ENCODE results near the gene TNRC18.
A peak's percentile ranks its signal among the peaks of the same experiment; 100 is the strongest.
"Not testable (repeated sequence)": the region's sequence is repeated elsewhere in the genome, so short reads cannot be mapped to it uniquely, and the experiment has no call there.

The TNRC18 gene

DNA sequence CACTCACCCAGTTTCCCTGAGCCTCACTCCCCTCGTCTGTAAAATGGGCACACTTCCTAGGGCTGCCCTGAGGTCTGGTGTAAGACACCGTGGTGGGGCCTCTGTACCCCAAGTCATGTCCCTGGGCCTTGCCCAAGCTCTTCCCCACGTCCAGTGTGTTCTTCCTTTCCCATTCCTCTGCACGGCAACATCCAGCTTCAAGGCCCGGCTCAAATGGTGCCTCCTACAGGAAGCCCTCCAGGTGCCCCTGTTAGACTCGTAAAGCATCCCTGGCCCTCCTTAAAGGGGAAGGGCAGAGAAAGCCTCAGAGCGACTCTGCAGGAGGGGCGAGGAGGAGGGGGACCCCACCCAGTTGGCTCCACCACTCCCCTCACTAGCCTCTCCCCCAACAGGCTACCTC lies 132.3 kb downstream of the TNRC18 start:
- no peak for DNase-seq (ENCODE audit: low read depth)

GRCh38 chr7:5289355-5289754 lies 134.3 kb downstream of the TNRC18 start:
- DNase-seq (ENCODE audit: low read depth), result no peak

DNA sequence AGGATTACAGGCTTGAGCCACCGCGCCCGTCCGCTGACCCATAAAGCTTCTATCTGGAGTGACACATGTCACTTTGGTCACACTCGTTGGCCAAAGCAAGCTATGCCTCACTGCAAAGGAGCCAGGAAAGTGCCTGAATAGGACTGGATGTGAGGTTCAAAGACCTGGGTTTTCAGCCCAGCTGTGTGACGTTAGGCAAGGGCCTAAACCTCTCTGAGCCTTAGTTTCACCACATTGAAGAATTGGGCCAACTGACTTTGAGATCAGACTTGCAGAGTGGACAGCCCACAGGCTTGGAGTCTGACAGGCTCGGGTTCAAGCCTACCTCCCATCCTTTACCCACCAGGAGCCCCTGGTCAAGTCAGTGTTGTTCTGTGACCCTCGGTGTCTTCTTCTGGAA lies 135.1 kb downstream of the TNRC18 start:
- not testable (repeated sequence) for DNase-seq (ENCODE audit: low read depth)

- DNase-seq (ENCODE audit: low read depth), result no peak
Observed at GRCh38 chr7:5287802-5288201, 135.8 kb downstream of the TNRC18 start.

GRCh38 chr7:5287373-5287772 lies 136.3 kb downstream of the TNRC18 start:
- not testable (repeated sequence) for DNase-seq (ENCODE audit: low read depth)

DNA sequence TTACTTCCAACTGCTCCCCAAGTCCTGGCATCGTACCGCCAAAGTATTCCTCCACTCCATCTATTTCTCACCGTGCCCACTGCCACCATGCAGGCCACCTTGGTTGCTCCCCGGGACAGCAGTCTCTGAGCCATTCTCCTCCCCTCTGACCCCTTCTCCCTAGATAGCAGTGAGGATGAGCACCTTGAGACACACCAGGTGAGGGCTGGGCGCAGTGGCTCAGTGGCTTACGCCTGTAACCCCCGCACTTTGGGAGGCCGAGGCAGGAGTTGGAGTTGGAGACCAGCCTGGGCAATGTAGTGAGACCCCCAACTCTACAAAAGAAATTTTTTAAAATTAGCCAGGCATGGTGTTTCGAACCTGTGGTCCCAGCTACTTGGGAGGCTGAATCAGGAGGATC lies 136.7 kb downstream of the TNRC18 start:
- DNase-seq (ENCODE audit: low read depth), result no peak

DNA sequence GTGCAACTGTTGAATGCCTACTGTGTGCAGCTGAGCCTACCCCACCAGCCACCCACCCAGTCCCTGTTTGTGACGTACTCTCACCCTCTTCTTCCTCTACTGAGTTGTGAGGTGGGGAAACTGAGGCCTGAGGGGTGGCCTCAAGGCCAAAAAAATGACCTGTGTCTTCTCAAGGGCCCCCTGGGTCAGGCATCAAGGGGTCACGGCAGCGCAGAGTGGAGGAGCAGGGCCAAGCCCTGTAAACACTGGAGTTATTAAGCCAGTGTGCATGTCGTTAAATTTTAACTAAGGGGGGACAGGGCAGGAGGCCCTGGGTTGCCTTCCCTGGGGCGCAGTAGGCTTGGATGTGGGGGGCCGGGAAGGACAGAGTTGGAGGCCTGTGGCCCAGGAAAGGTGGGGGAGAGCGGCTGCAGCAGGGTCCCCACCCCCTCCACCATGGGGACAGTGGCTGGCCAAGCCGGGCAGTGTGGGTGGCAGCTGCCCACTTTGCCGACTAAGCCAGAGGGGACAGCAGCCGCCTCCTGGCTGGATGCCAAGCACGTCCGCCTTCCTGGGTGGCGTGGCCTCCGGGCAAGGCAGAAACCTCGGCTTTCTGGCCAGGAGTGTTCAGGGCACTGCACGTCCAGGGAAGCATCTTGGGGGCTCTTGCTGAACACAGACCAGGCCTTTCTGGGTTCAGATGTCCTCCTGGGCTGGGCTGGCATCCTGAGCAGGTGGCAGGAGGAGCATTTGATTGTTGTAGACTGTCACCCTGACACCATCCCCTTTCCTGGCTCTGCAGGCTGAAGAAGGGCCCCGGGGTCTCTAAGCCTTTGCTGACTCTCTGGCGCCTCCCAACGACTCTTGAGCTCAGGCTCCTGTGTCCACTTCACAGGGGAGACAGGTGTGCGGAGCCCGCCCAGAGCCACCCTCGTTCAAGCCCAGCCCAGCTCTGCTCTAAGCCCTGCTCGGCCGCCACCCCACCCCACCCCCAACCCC lies 139.0 kb downstream of the TNRC18 start:
- DNase-seq (ENCODE audit: low read depth), result no peak

DNA sequence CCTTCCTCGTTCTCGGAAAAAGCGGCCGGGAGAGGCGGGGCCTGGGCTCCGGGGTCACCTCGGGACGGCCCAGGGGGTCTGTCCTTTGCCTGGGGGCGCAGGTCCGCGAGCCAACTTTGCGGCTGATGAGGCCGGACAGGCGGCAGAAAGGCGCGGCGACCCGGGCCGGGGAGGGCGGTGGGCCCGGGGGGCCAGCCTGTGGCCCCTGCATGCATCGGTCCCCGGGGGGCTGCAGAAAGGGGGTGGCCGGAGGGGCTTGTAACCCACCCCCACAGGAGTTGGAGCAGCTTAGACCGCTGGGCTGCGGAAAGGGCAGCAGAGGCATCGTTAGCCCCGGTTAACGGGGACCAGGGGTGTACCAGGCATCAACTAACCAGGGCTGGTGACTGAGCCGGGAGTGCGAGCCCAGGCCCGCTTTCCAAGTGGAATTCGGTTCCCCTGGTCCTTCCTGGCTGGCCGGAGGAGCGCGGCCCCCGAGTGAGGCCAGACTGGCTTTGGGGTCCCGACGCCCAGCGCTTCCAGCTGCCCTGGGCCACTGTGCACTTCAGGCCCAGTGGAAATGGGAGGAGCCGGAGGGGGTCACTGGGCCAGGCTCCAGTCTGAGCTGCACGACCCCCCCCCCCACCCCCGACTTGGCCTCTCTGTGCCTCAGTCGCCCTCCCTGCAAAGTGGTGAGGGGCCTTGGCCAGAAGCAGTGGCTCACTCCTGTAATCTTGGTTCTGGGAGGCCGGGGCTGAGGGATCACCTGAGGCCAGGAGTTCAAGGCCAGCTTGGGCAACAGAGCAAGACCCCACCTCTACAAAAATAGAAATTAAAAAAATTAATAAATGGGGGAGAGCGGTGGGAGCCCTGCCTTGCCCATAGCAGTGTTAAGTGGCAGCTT lies 140.0 kb downstream of the TNRC18 start:
- DNase-seq (ENCODE audit: low read depth), result no peak

DNA sequence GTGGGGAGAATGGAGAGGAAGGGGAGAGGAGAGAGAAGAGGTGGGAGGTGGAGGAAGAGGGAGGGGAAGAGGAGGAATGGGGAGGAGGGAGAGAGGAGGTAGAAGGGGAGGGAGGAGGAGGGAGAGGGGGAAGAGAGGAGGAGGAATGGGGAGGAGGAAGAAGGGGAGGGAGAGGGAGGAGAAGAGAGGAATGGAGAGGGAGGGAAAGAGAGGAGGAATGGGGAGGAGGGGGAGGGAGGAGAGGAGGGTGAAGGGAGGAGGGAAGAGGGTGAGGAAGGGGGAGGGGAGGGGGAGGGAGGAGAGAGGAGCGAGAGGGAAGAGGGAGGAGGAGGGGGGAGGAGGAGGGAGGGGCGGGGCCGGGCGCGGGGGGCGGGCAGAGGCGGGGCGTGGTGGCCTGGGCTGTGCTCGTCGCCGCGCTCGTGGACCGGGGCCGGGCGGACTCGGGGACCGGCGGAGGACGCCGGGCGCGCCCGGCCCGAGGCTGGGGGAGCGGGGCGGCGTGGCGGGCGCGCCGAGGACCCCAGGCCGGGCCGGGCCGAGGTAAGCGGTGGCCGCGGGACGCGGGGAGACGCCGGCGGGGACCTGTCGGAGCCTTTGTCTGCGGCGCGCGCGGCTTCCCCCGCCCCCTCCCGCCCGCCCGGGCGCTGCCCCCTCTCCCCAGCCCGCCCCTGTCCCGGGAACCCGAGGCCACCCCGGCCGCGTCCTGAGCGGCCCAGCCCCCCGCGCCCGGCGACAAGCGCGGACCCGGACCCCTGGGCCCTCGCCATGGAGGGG lies 140.9 kb downstream of the TNRC18 start, which contains the start of gene SLC29A4:
Gene SLC29A4, plus strand, starts transcription at position 401 of the 774 bp plus-strand sequence. CDS start 4,874 bp downstream, outside the sequence.
- DNase-seq (ENCODE audit: low read depth), result peak; percentile 13

- DNase-seq (ENCODE audit: low read depth), result not testable (repeated sequence)
Observed at GRCh38 chr7:5281598-5282500, 141.8 kb downstream of the TNRC18 start.

GRCh38 chr7:5279734-5280133 lies 143.9 kb downstream of the TNRC18 start:
- no peak for DNase-seq (ENCODE audit: low read depth)

DNA sequence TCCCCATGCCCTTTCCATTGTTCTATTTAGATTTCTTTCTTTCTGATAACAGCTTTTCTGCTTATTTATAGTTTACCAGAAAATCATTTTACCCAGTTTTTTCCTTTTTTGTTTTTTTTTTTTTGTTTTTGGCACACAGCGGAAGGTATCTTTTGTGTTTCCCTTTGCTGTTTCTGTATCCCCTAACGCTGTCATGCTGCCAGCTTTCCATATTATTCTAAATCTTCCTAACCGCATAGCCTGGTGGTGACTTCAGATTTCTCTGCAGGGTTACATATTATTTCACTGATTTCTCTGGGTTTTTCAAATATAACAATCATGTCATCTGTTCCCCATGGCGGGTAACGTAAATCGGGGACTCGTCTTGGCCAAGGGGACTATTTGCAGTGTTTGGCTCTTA lies 144.9 kb downstream of the TNRC18 start:
- no peak for DNase-seq (ENCODE audit: low read depth)

DNA sequence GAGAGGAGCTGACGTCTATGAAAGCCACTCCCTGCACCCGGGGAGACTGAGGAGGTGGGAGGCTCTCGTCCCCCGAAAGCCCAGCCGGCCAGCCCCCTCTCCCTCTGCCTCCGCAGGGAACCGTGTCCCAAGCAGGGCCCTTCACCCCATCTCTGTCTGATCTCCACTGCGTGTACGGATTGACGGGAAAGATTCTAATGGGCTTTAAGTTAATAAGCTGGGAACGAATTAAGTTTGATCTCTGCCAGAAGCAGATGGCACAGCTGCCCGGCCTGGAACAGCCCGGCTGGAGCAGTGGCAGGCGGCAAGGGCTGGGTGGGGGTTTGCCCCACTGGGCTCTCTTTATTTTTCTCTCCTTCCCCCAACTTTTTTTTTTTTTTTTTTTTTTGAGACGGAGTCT lies 147.0 kb downstream of the TNRC18 start:
- DNase-seq (ENCODE audit: low read depth), result no peak

- not testable (repeated sequence) for DNase-seq (ENCODE audit: low read depth)
Observed at GRCh38 chr7:5276123-5276522, 147.5 kb downstream of the TNRC18 start.

GRCh38 chr7:5275510-5275909 lies 148.1 kb downstream of the TNRC18 start:
- not testable (repeated sequence) for DNase-seq (ENCODE audit: low read depth)

- not testable (repeated sequence) for DNase-seq (ENCODE audit: low read depth)
Observed at GRCh38 chr7:5274985-5275431, 148.6 kb downstream of the TNRC18 start.

DNA sequence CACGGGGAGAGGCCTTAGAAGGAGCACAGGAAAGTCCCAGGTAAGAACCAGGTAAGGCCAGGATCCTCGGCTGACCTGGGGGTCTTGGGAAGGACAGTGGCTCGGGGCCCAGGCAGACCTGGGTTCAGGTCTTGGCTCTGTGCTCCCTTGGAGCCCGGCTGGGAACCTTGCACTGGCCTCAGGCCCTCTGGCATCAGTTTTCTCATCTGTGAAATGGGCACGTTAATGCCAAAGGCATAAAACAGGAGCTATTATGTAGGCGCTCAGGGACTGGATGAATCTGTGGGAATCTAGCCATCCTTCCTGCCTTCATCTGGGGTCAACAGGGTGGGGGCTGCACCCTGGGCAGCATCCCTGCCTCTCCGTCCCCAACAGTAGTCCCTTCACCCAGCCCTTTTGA lies 149.2 kb downstream of the TNRC18 start:
- DNase-seq (ENCODE audit: low read depth), result no peak

DNA sequence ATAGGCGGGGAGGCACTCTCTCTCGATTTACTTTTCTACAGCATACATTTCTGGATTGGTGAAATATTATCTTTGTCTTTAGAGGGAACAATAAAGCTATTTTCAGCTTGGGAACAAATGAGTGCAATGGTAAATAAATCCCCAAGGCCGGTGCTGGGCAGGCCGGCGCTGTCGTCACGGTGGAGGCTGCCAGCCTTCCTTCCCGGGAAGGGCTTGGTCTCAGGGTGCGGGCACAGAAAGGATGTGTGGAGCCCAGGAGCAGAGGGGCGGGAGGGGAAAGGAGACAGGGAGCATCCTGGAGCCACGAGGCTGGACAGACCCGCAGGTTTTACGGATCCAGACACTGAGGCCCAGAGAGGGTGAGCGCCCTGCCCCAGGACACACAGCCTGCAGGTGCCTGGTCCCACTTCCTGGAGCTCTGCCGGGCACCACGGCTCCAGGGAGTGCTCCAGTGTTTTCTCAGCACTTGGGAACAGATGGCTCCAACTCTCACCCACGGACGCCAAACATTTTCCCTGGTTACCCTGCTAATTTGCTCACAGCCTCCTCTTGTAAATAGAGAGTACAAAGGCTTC lies 149.7 kb downstream of the TNRC18 start:
- not testable (repeated sequence) for DNase-seq (ENCODE audit: low read depth)

DNA sequence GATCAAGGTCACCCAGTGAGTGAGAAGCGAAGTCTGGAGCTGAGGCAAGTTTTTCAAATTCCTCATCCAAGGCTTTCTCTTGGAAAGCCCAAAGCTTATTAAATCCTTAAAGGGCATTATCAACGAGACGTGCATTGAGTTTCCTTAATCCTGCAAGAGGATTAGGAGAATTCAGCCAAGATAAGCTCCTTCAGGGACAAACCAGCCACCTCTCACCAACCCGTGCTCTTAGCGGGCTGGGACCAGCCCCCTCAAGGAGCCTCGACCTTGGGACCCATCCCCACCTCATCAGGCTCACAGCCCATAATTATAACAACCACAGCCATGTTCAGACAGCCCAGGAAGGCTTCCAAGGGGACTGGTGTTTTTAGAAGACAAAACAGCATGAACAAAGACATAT lies 152.8 kb downstream of the TNRC18 start:
- DNase-seq (ENCODE audit: low read depth), result no peak

- DNase-seq (ENCODE audit: low read depth), result not testable (repeated sequence)
Observed at GRCh38 chr7:5269992-5270657, 153.5 kb downstream of the TNRC18 start.

Measured in stimulated activated CD8-positive, alpha-beta memory T cell treated with anti-CD3 and anti-CD28 coated beads, Interleukin-12 subunit alpha, Interleukin-12 subunit beta, amount 100 ng/mL, for 4 hours (primary cell).